Muscle layer of duodenum (tissue), 2 donors: ENCODE results near the gene CLTCL1.
"Not testable (repeated sequence)": the region's sequence is repeated elsewhere in the genome, so short reads cannot be mapped to it uniquely, and the experiment has no call there.

ENCODE experiments used
- H3K27ac ChIP-seq: one replicate; pipeline ENCODE4 v1.7.0; 2013; ENCODE audit warnings: mild to moderate bottlenecking, low read length
- H3K27me3 ChIP-seq: one replicate; pipeline ENCODE4 v1.7.0; 2013; ENCODE audit warnings: low read depth, mild to moderate bottlenecking, control low read depth, low read length
- H3K36me3 ChIP-seq, 2 donors: one replicate each; pipeline ENCODE4 v1.7.0; 2013; ENCODE audit warnings: low read length in 2 of 2, control low read depth in 1 of 2, mild to moderate bottlenecking in 1 of 2; ENCODE audit not compliant: insufficient read depth in 2 of 2, control insufficient read depth in 1 of 2
- H3K4me1 ChIP-seq, 2 donors: one replicate each; pipeline ENCODE4 v1.7.0; 2013; ENCODE audit warnings: low read length in 2 of 2, mild to moderate bottlenecking in 2 of 2, control low read depth in 1 of 2, moderate library complexity in 1 of 2; ENCODE audit not compliant: insufficient read depth in 2 of 2, control insufficient read depth in 1 of 2
- H3K4me3 ChIP-seq, 2 donors: one replicate each; pipeline ENCODE4 v1.7.0; 2013; ENCODE audit warnings: low read length in 2 of 2, low read depth in 1 of 2, mild to moderate bottlenecking in 1 of 2
- H3K9me3 ChIP-seq, 2 donors: one replicate each; pipeline ENCODE4 v1.7.0; 2013; ENCODE audit warnings: low read length in 2 of 2, control low read depth in 1 of 2, mild to moderate bottlenecking in 1 of 2; ENCODE audit not compliant: control insufficient read depth in 1 of 2
- donor health status: healthy.

Gene CLTCL1

DNA sequence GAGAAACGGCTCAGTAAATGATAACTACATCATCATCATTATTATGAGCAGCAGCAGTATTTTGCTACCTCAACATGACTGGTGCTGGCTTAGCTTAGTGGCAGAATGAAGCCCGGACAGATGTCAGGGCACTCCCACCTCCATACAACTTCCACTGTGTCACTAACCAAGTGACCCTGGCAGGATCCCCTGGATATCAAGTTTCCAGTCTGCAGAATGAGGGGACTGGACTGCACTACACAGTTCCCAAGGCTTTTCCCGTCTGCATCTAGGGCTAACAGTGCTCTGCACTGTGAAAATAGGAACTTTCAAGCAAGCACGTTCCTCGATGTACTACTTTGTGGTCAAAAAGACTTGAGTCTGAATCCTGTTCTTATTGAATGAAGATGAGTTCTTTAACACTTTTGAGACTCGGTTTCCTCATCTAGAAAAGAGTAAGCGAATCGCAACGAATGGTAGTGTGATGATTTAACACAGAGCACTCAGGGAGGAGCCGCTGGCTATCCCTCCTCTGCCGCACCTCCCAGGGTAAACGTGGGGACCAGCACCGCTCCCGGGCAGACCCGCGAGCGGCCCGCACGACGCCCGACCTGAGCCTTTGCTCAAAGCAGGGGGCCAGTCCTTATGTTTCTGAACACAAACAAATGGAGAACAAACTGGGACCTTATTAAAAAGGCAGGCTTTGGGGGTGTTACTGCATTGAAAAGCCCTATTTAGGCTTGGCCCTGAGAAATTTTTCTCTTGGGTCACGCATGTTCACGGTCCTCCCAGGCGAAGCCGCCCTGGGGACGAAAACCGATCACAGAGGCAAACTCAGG lies 910 bp downstream of the CLTCL1 start:
- Histone ChIP-seq H3K27me3 (no peaks in the 10 kb centered on the region), H3K27ac (no peak overlapping the region), H3K4me3 (peak overlapping the region; percentile 71 to 85), H3K36me3 (no peaks in the 10 kb centered on the region), H3K9me3 (no peaks in the 10 kb centered on the region), H3K4me1 (peaks cover 0 to 14% of the 10 kb centered on the region in 2 donors)

GRCh38 chr22:19289475-19290161 lies 1.9 kb downstream of the CLTCL1 start:
- no peak overlapping the region for H3K27ac ChIP-seq
- no peaks in the 10 kb centered on the region for H3K9me3 ChIP-seq
- H3K4me1 ChIP-seq, result peaks cover 0 to 14% of the 10 kb centered on the region in 2 donors
- no peaks in the 10 kb centered on the region for H3K27me3 ChIP-seq
- H3K36me3 ChIP-seq, result no peaks in the 10 kb centered on the region
- H3K4me3 ChIP-seq, result no peak overlapping the region

DNA sequence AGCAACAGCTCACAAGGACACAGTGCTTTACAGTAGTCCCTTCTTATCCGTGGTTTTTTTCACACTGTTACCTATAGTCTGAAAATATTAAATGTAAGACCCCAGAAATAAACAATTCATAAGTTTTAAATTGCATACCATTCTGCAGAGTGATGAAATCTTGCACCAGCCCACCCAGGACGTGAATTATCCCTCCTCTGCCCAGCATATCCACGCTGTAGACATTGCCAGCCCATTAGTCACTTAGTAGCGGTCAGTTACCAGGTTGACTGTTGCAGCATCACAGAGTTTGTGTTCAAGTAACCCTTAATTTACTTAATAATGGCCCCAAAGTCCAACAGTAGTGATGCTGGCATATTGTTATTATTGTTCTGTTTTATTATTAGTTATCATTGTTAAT lies 3.6 kb downstream of the CLTCL1 start:
- Histone ChIP-seq H3K4me3 (no peak overlapping the region), H3K36me3 (no peaks in the 10 kb centered on the region), H3K27me3 (no peaks in the 10 kb centered on the region), H3K27ac (no peak overlapping the region), H3K4me1 (peaks cover 0 to 11% of the 10 kb centered on the region in 2 donors), H3K9me3 (no peaks in the 10 kb centered on the region)

- H3K4me3 ChIP-seq, result no peak overlapping the region
- no peaks in the 10 kb centered on the region for H3K36me3 ChIP-seq
- H3K27ac ChIP-seq, result no peak overlapping the region
- peaks cover 0 to 4% of the 10 kb centered on the region in 2 donors for H3K4me1 ChIP-seq
- no peaks in the 10 kb centered on the region for H3K27me3 ChIP-seq
- no peaks in the 10 kb centered on the region for H3K9me3 ChIP-seq
Measured at GRCh38 chr22:19287076-19287707, 4.3 kb downstream of the CLTCL1 start.

DNA sequence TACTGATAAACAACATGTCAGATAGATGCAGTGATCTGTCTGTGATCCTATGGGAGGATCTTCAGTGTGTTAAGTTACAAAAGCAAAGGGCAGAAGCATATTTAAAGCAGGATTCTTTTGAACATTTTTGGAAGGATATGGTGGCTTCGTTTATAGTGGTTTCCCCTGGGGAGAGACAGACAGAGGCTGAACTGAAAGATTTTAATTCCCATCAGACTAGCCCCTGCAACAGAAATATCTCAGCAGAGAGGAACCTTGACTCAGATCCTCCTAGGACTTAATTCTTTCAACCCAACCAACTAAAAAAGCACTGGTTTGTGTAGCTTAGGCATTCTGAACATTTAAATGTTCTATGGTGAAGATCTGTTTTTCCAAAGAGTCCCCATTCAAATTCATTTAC lies 5.7 kb downstream of the CLTCL1 start:
- peaks cover 0 to 4% of the 10 kb centered on the region in 2 donors for H3K4me1 ChIP-seq
- no peaks in the 10 kb centered on the region for H3K36me3 ChIP-seq
- H3K9me3 ChIP-seq, result no peaks in the 10 kb centered on the region
- no peak overlapping the region for H3K27ac ChIP-seq
- no peaks in the 10 kb centered on the region for H3K27me3 ChIP-seq
- no peak overlapping the region for H3K4me3 ChIP-seq

DNA sequence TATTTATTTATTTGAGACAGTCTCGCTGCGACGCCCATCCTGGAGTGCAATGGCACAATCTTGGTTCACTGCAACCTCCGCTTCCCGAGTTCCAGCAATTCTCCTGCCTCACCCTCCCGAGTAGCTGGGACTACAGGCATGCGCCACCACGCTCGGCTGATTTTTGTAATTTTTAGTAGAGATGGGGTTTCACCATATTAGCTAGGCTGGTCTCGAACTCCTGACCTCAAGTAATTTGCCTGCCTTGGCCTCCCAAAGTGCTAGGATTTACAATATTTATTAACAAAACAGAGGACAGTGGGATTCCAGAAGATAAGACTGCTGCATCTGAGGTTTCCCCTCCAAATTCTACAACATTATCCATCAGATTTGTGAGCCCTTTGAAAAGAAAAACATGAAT lies 12.4 kb downstream of the CLTCL1 start:
- H3K27me3 ChIP-seq, H3K27ac ChIP-seq, H3K36me3 ChIP-seq, H3K9me3 ChIP-seq, H3K4me3 ChIP-seq, H3K4me1 ChIP-seq: not testable (repeated sequence)

GRCh38 chr22:19277785-19278184 lies 13.7 kb downstream of the CLTCL1 start:
- no peaks in the 10 kb centered on the region for H3K27me3 ChIP-seq
- H3K4me3 ChIP-seq, result no peak overlapping the region
- H3K36me3 ChIP-seq, result no peaks in the 10 kb centered on the region
- H3K4me1 ChIP-seq, result no peaks in the 10 kb centered on the region
- H3K27ac ChIP-seq, result no peak overlapping the region
- H3K9me3 ChIP-seq, result no peaks in the 10 kb centered on the region

DNA sequence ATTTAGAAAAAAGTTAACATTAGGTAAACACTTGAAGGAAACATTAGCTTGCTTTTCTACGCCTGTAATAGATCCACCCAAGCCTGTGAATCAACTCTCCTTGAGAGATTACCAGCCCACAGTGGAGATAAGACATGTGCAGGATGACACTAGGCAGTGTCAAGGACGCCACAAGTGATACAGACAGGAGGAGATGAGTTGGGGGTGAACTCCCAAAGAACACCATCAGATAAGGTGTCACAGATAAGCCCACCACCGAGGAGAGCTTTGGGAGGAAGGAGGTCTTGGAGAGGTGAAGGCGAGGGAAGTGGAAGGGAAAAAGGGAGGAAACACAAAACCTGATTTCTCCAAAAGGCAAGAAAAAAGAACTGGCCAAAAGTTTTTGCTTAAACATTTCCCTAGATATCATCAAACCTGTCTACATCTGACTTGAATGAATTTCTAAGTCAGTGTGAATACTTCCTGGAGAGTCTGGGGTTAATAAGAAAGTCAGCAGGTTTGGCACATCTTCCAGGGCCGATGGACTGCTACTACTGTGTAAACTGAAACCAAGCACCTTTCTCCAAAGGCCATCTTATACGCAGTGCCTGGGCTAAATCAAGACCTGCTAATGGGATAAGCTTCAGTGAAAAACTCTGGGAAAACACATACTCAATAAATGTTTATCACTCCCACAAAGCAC lies 15.5 kb downstream of the CLTCL1 start:
- Histone ChIP-seq H3K4me1 (no peaks in the 10 kb centered on the region), H3K27ac (no peak overlapping the region), H3K4me3 (no peak overlapping the region)

GRCh38 chr22:19275513-19275912 lies 16.0 kb downstream of the CLTCL1 start:
- H3K27me3 ChIP-seq, result no peaks in the 10 kb centered on the region
- no peaks in the 10 kb centered on the region for H3K4me1 ChIP-seq
- no peak overlapping the region for H3K4me3 ChIP-seq
- no peaks in the 10 kb centered on the region for H3K36me3 ChIP-seq
- H3K27ac ChIP-seq, result no peak overlapping the region
- H3K9me3 ChIP-seq, result no peaks in the 10 kb centered on the region

More for the DNA sequence above, 15.5 kb downstream of the CLTCL1 start:
- H3K9me3 ChIP-seq, result no peaks in the 10 kb centered on the region
- no peaks in the 10 kb centered on the region for H3K27me3 ChIP-seq
- H3K36me3 ChIP-seq, result no peaks in the 10 kb centered on the region

- no peak overlapping the region for H3K27ac ChIP-seq
Measured at GRCh38 chr22:19275104-19275503, 16.4 kb downstream of the CLTCL1 start.

More at GRCh38 chr22:19275104-19275503, 16.4 kb downstream of the CLTCL1 start:
- no peaks in the 10 kb centered on the region for H3K9me3 ChIP-seq
- no peak overlapping the region for H3K4me3 ChIP-seq
- no peaks in the 10 kb centered on the region for H3K36me3 ChIP-seq
- H3K4me1 ChIP-seq, result no peaks in the 10 kb centered on the region
- H3K27me3 ChIP-seq, result no peaks in the 10 kb centered on the region
